Effector memory CD4-positive, alpha-beta T cell (primary cell): Measurements from ENCODE around the gene NXNL1.

Experiments
- DNase-seq, 3 donors: peaks; one replicate each; pipeline ENCODE4 v3.0.0-alpha.2; 2020
- H3K27ac ChIP-seq: 2 replicates; pipeline ENCODE4 v1.7.0; 2013; ENCODE audit warnings: mild to moderate bottlenecking, low read length, moderate library complexity; ENCODE audit not compliant: insufficient read depth, poor library complexity, severe bottlenecking
- H3K27me3 ChIP-seq: replicated peaks from 2 replicates; pipeline ENCODE4 v1.7.0; 2013; ENCODE audit warnings: mild to moderate bottlenecking, low read length; ENCODE audit not compliant: insufficient read depth, control insufficient read depth, poor library complexity, severe bottlenecking
- H3K36me3 ChIP-seq: 2 replicates; pipeline ENCODE4 v1.7.0; 2013; ENCODE audit warnings: mild to moderate bottlenecking, low read length, moderate library complexity; ENCODE audit not compliant: control insufficient read depth, insufficient read depth
- H3K4me1 ChIP-seq: 2 replicates; pipeline ENCODE4 v1.7.0; 2013; ENCODE audit warnings: low read length, mild to moderate bottlenecking; ENCODE audit not compliant: control insufficient read depth, insufficient read depth, poor library complexity, severe bottlenecking
- H3K4me3 ChIP-seq: 2 replicates; pipeline ENCODE4 v1.7.0; 2013; ENCODE audit warnings: low read length, low read depth, mild to moderate bottlenecking; ENCODE audit not compliant: insufficient read depth, poor library complexity, severe bottlenecking
- H3K9me3 ChIP-seq: 2 replicates; pipeline ENCODE4 v1.7.0; 2013; ENCODE audit warnings: mild to moderate bottlenecking, low read length, moderate library complexity; ENCODE audit not compliant: control insufficient read depth

Gene NXNL1

GRCh38 chr19:17441241-17442021, 19.3 kb downstream of the NXNL1 start:
- H3K4me3 ChIP-seq = no peak overlapping the region
- no peaks in the 10 kb centered on the region for H3K36me3 ChIP-seq
- H3K27me3 ChIP-seq = no peaks in the 10 kb centered on the region
- H3K27ac ChIP-seq = no peak overlapping the region
- H3K9me3 ChIP-seq = no peaks in the 10 kb centered on the region
- DNase-seq = no peak
- no peaks in the 10 kb centered on the region for H3K4me1 ChIP-seq

GRCh38 chr19:17436874-17437267, 23.9 kb downstream of the NXNL1 start:
- H3K9me3 ChIP-seq = no peaks in the 10 kb centered on the region
- no peak for DNase-seq

GRCh38 chr19:17436094-17436873, 24.4 kb downstream of the NXNL1 start:
- Histone ChIP-seq H3K36me3 (no peaks in the 10 kb centered on the region), H3K27me3 (no peaks in the 10 kb centered on the region), H3K4me1 (no peaks in the 10 kb centered on the region), H3K9me3 (no peaks in the 10 kb centered on the region), H3K4me3 (no peak overlapping the region), H3K27ac (no peak overlapping the region)
- DNase-seq = no peak

More at GRCh38 chr19:17436874-17437267, 23.9 kb downstream of the NXNL1 start:
- Histone ChIP-seq H3K4me1 (no peaks in the 10 kb centered on the region), H3K27me3 (no peaks in the 10 kb centered on the region), H3K27ac (no peak overlapping the region), H3K36me3 (no peaks in the 10 kb centered on the region), H3K4me3 (no peak overlapping the region)

GRCh38 chr19:17435218-17435617, 25.5 kb downstream of the NXNL1 start:
- no peaks in the 10 kb centered on the region for H3K27me3 ChIP-seq
- H3K27ac ChIP-seq = no peak overlapping the region
- no peaks in the 10 kb centered on the region for H3K9me3 ChIP-seq
- H3K4me3 ChIP-seq = no peak overlapping the region
- H3K36me3 ChIP-seq = no peaks in the 10 kb centered on the region
- DNase-seq = no peak
- H3K4me1 ChIP-seq = no peaks in the 10 kb centered on the region

- no peaks in the 10 kb centered on the region for H3K4me1 ChIP-seq
- H3K27me3 ChIP-seq = no peaks in the 10 kb centered on the region
- H3K27ac ChIP-seq = no peak overlapping the region
- H3K9me3 ChIP-seq = no peaks in the 10 kb centered on the region
- H3K36me3 ChIP-seq = no peaks in the 10 kb centered on the region
- no peak overlapping the region for H3K4me3 ChIP-seq
- no peak for DNase-seq
Observed at GRCh38 chr19:17431417-17431816, 29.3 kb downstream of the NXNL1 start.

- Histone ChIP-seq H3K9me3 (no peaks in the 10 kb centered on the region), H3K4me1 (no peaks in the 10 kb centered on the region), H3K4me3 (no peak overlapping the region), H3K27me3 (no peaks in the 10 kb centered on the region), H3K36me3 (no peaks in the 10 kb centered on the region), H3K27ac (no peak overlapping the region)
- no peak for DNase-seq
Observed at GRCh38 chr19:17429641-17430113, 31.0 kb downstream of the NXNL1 start.

GRCh38 chr19:17424743-17425365, 35.9 kb downstream of the NXNL1 start:
- peaks cover 5% of the 10 kb centered on the region for H3K36me3 ChIP-seq
- no peaks in the 10 kb centered on the region for H3K27me3 ChIP-seq
- peaks cover 6% of the 10 kb centered on the region for H3K4me1 ChIP-seq
- no peak overlapping the region for H3K4me3 ChIP-seq
- no peaks in the 10 kb centered on the region for H3K9me3 ChIP-seq
- H3K27ac ChIP-seq = no peak overlapping the region
- no peak for DNase-seq

GRCh38 chr19:17423429-17424208, 37.1 kb downstream of the NXNL1 start:
- H3K36me3 ChIP-seq = peaks cover 5% of the 10 kb centered on the region
- no peaks in the 10 kb centered on the region for H3K27me3 ChIP-seq
- H3K4me1 ChIP-seq = peaks cover 12% of the 10 kb centered on the region
- H3K27ac ChIP-seq = no peak overlapping the region
- H3K9me3 ChIP-seq = no peaks in the 10 kb centered on the region
- no peak for DNase-seq
- H3K4me3 ChIP-seq = no peak overlapping the region

GRCh38 chr19:17421942-17422341, 38.8 kb downstream of the NXNL1 start:
- no peak for DNase-seq
- Histone ChIP-seq H3K9me3 (no peaks in the 10 kb centered on the region), H3K27ac (no peak overlapping the region), H3K4me3 (no peak overlapping the region), H3K4me1 (peaks cover 12% of the 10 kb centered on the region), H3K27me3 (no peaks in the 10 kb centered on the region), H3K36me3 (peaks cover 5% of the 10 kb centered on the region)
